GM18951 (cell line): ENCODE measurements around the gene COL5A2.

Experiments used
- POLR2A ChIP-seq: IDR thresholded peaks from 4 replicates; pipeline ENCODE4 v1.6.1; 2011; ENCODE audit warnings: mild to moderate bottlenecking; ENCODE audit not compliant: insufficient read length, insufficient read depth; ENCODE audit errors: extremely low read depth
- in situ Hi-C: fragments of 300-500 bp; cut with MboI; formaldehyde crosslinking; loops from one replicate; pipeline ENCODE4 v1.12.0; 2022; ENCODE audit warnings: low sequenced_read_pairs, mixed read lengths, inconsistent platforms; ENCODE audit not compliant: unreplicated experiment

COL5A2 gene

GRCh38 chr2:189179570-189179950, at the start of gene COL5A2:
TSS of gene COL5A2 (minus strand) at chr2:189179761. CDS start at chr2:189179604, 157 bp downstream.
- in situ Hi-C loops, result no loop called here
- no peak for TF ChIP-seq POLR2A

- no peak for TF ChIP-seq POLR2A
- in situ Hi-C loops, result no loop called here
These were observed 46.5 kb upstream of the COL5A2 start for GRCh38 chr2:189226017-189226416.

DNA sequence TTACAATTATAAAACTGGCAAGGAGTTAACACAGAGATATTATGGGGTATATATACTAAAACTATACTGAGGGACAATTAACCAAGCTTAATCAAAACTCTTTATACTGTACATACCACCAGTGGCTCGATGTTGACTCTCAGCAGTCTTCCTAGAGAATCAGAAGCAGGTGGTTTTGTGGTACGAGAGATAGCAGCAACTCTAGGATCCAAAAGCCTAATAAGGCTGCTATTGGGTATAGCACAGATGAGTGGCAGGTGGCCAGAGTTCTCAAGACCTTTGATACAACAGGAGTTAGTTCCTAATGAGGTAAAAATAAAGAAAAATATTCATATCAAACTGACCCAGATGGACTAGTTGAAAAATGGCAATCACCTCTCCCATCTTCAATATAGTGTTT, 45.5 kb upstream of the COL5A2 start:
- in situ Hi-C loops, result no loop called here
- TF ChIP-seq POLR2A, result no peak

DNA sequence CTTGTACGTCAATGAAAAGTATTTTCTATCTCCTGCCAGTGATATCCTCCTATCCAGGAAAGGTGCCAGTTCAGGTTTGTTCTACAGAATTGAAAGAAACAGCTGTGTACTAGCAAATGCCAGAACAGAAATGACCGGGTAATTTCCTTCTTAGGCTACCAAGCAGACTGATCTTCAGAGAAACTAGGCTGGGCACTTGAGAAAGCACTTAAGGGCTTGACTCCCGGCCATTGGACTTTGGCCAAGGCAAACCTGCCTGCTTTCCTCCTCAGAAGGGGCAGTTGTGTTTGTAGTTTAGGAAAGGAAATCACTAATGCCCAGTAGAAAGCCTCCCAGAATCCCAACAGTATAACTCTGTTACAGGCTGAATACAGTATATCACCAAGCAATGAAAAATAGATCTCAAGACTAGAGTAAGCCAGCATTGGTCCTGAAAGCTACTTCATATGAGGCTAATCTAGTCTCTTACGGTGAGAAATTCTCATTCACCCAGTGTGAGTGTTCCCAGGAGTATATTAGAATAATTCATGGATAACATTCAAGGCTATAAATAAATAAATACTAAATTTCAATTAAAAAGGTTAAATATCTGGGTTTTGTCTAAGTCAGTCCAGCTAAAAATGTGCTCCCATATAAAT, 43.0 kb upstream of the COL5A2 start:
- in situ Hi-C loops, result no loop called here
- TF ChIP-seq POLR2A, result no peak

GRCh38 chr2:189221811-189222467, 42.4 kb upstream of the COL5A2 start:
- no peak for TF ChIP-seq POLR2A
- in situ Hi-C loops, result no loop called here

DNA sequence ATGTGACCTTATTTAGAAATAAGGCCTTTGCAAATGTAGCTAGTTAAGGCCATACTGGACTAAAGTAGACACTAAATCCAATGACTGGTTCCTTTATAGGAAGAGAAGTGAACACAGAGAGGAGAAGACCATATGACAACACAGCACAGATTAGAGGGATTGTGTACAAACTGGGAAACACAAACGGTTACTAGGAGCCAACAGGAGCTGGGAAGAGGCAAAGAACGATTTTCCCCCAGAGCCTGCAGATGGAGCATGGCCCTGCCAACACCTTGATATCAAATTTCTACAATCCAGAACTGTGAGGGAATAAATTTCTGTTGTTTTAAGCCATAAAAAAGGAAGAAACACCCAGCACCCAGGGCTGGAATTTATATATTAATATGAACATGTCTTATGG, 38.7 kb upstream of the COL5A2 start:
- in situ Hi-C loops, result no loop called here
- TF ChIP-seq POLR2A, result no peak

DNA sequence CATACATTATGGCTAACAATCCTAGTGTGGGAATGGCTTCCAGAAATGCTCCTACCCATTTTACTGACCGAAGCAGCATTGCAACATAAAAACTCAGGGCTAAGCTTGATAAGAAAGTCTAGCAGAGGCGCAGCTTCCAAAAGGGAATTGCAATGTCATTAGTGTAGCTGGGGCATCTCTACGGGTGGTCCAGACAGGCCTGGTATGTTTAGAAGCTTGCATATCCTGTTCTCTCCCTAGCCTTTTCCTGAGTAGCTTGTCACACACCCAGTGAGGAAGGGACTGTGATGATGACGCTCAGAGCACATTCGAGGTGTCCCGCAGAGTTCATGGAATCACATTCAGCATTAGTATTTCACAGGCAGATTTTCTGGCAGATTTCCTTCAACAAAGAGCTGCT, 38.0 kb upstream of the COL5A2 start:
- in situ Hi-C loops, result no loop called here
- TF ChIP-seq POLR2A, result no peak

GRCh38 chr2:189217051-189217450, 37.5 kb upstream of the COL5A2 start:
- TF ChIP-seq POLR2A, result no peak
- in situ Hi-C loops, result no loop called here

DNA sequence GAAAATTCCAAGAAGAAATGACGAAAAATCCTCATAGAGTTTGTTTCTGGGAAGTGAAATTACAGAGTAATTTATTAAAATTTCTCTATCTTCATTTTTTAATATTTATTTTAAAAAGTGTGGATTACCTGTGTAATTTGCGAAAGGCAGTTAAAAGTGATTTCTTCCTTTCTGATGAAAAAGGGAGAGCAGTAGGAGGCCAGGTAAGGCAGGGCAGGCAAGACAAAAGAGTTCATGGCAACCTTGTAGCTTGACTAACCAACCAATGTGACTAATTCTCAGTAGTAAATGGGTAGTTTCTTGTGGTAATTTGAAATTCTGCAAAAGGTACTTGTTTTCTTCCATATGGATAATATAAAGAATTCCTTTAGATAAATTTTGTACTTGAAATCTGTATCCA, 34.9 kb upstream of the COL5A2 start:
- TF ChIP-seq POLR2A, result no peak
- in situ Hi-C loops, result no loop called here

- in situ Hi-C loops, result no loop called here
- TF ChIP-seq POLR2A, result no peak
These were observed 33.7 kb upstream of the COL5A2 start for GRCh38 chr2:189213250-189213649.

DNA sequence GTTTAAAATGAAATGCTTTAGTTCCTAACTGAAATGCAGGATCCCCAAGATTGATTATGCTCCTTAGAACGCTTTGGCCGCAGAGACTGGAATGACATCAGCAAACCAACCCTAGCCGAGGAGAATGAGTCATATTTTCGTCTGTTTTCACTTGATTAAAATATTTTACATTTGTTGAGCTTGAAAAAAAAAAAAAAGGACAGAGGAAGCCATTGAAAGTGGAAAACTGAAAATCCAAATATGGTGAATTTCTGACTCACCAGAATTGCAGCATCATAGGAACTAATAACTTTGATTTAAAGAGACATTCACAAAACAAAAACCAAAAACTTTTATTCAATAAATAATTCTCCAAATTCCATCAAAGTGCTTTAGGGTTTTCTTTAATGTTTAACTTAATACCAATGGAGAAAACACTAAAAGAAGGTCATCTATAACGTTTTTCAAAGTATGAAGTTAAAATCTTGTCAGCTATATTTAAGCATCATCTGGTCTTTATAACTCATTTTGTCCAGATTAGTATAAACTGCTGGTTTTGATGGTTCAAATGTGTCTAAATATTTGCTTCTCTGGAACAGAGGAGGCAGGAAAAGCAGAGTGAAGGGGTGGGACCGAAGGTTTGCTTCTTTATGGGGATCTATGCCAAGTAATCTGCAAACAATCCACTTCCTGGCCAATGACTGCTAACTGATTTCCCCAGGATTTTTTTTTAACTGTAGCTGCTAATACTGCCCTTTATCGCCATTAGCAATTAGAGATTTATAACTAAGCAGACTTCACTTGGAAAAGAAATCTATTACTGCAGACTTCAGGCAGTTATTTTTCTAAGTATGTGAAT, 30.9 kb upstream of the COL5A2 start:
- TF ChIP-seq POLR2A, result no peak

DNA sequence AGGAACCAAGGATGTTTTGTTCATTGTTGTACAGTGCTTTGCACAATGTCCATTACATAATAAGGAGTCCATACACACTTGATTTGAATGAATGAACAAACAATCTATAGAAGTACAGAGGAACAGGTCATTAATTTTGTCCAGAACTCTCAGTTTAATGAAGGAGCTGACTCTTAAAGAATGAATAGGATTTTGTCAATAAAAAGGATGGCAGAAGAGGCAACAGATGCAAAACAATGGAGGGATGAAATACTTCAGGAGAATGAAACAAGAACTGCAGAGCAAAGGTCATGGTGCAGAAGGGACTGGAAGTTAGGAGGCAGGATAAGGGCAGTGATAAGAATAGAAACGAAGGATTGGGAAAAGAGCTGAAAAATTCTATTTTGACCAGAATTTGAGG, 28.7 kb upstream of the COL5A2 start:
- in situ Hi-C loops, result no loop called here
- TF ChIP-seq POLR2A, result no peak

More for the DNA sequence above, 30.9 kb upstream of the COL5A2 start:
- in situ Hi-C loops, result no loop called here

DNA sequence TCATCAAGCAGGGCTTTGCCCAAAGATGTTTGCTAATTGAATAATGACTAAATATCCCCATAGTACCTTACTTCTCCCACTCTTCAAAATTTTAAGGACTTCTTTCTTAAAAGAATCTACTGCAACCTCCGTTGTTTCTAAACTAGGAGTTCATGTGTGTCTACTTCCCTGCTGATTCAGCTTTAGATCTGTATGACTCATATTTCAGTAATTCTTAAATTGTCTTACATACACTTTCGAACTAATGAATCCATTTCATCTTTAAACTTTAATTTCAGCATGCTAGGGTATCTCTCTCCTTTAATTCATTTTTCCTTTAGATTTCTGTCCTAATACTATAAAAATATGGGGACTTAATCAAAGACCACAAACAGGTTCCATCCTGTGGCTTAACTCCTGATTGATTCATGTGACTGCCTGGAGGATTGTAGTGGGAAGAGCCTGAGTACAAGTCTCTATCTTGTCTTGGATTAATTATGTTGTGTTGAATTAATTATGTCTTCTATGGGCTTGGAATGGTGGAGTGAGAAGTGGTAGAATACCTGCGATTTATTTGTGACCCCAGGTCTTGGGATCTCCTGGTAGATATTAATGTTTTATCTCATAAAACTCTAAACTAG, 24.9 kb upstream of the COL5A2 start:
- in situ Hi-C loops, result no loop called here
- TF ChIP-seq POLR2A, result no peak
